Measurements from ENCODE around the gene PHLPP1. TPM values are rescaled to one million over a fixed set of nuclear protein-coding genes. Genes with fewer than 3 reads are reported as not detected.

Gene PHLPP1
- total RNA-seq, 2 donors from 2014 or later, result 8.1 to 11.6 TPM

DNA sequence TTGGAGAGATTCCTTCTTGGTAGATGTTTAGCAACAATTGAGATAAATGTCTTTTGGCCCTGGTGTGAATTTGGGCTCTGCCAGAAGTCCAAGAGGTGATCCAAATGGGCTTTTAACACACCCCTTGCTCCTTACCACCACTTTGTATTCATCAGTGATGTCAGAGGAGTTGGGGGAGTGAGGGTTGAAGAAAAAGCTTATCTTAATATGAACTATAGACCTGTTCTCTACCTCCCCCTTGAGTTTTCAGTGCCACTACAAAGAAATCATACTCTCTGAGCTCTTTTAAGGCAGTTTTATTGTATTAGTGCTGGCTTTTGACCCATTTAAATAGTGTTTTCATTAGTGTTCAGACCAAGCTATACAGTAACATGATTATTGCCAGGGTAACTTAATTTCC lies 229.1 kb downstream of the PHLPP1 start:
- H3K36me3 ChIP-seq, result peaks cover 6% of the 10 kb centered on the region
- H3K27ac ChIP-seq, result no peak overlapping the region
- no peaks in the 10 kb centered on the region for H3K9me3 ChIP-seq
- peaks cover 3 to 9% of the 10 kb centered on the region in 2 donors for H3K4me1 ChIP-seq (ENCODE audit: control insufficient read depth in 1 of 2, low read depth in 2 of 2)
- no peak overlapping the region for H3K4me3 ChIP-seq
- DNase-seq (ENCODE audit: low spot score), result no peak
- ATAC-seq (ENCODE audit: insufficient number of reproducible peaks, low FRiP score, low read depth), result no peak
- H3K27me3 ChIP-seq (replicated peaks; ENCODE audit: insufficient read depth), result no peaks in the 10 kb centered on the region
- TF ChIP-seq, protein P1, sequence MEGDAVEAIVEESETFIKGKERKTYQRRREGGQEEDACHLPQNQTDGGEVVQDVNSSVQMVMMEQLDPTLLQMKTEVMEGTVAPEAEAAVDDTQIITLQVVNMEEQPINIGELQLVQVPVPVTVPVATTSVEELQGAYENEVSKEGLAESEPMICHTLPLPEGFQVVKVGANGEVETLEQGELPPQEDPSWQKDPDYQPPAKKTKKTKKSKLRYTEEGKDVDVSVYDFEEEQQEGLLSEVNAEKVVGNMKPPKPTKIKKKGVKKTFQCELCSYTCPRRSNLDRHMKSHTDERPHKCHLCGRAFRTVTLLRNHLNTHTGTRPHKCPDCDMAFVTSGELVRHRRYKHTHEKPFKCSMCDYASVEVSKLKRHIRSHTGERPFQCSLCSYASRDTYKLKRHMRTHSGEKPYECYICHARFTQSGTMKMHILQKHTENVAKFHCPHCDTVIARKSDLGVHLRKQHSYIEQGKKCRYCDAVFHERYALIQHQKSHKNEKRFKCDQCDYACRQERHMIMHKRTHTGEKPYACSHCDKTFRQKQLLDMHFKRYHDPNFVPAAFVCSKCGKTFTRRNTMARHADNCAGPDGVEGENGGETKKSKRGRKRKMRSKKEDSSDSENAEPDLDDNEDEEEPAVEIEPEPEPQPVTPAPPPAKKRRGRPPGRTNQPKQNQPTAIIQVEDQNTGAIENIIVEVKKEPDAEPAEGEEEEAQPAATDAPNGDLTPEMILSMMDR (IDR thresholded peaks at IDR 0.05), result no peak

DNA sequence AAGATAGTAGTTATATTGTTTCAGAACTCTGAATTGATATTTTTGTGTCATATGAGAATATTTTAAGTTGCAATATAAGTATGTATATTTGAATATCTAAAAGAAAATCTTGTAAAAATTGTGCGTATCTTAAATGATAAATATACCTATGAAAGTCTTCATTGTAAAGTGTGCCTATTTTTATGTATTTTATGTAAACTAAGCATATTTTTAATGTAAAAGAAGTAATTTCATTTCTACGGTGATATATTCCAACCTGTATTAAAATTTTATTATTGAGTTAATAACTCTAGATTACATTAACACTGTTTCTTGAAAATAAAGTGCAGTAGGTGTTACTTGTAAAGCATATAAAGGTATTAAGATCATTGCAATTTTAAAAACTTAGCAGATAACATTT lies 233.4 kb downstream of the PHLPP1 start:
- H3K4me1 ChIP-seq (ENCODE audit: control insufficient read depth in 1 of 2, low read depth in 2 of 2), result peaks cover 0 to 11% of the 10 kb centered on the region in 2 donors
- H3K36me3 ChIP-seq, result peaks cover 6% of the 10 kb centered on the region
- H3K9me3 ChIP-seq, result no peaks in the 10 kb centered on the region
- DNase-seq (ENCODE audit: low spot score) (no peak), ATAC-seq (ENCODE audit: insufficient number of reproducible peaks, low FRiP score, low read depth) (no peak)
- TF ChIP-seq, protein P1 (IDR thresholded peaks at IDR 0.05), result no peak
- H3K27me3 ChIP-seq (replicated peaks; ENCODE audit: insufficient read depth), result no peaks in the 10 kb centered on the region
- no peak overlapping the region for H3K4me3 ChIP-seq
- H3K27ac ChIP-seq, result no peak overlapping the region

DNA sequence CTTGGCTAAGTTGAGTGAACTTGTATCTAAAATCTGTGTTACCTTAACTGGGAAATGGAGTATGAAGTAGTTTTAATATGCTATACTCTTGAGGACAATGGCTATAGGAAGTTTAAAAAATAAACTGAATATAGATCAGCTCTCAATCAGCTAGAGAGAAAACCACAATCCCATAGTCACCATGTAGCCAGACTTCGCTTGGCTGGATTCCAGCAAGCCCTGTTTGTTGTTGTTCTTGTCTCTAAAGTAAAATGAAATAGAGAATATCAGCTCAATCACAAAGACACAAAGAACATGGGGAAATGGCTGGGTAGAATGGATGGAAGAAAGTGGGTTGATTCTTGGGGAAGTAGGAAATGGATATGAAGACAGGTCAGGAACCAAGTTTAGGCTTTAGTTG lies 234.9 kb downstream of the PHLPP1 start:
- no peaks in the 10 kb centered on the region for H3K27me3 ChIP-seq (replicated peaks; ENCODE audit: insufficient read depth)
- H3K9me3 ChIP-seq, result no peaks in the 10 kb centered on the region
- ATAC-seq (ENCODE audit: insufficient number of reproducible peaks, low FRiP score, low read depth), result no peak
- TF ChIP-seq, protein P1 (IDR thresholded peaks at IDR 0.05), result no peak
- peaks cover 6% of the 10 kb centered on the region for H3K36me3 ChIP-seq
- peaks cover 0 to 11% of the 10 kb centered on the region in 2 donors for H3K4me1 ChIP-seq (ENCODE audit: control insufficient read depth in 1 of 2, low read depth in 2 of 2)
- H3K27ac ChIP-seq, result no peak overlapping the region
- no peak overlapping the region for H3K4me3 ChIP-seq
- DNase-seq (ENCODE audit: low spot score), result no peak

DNA sequence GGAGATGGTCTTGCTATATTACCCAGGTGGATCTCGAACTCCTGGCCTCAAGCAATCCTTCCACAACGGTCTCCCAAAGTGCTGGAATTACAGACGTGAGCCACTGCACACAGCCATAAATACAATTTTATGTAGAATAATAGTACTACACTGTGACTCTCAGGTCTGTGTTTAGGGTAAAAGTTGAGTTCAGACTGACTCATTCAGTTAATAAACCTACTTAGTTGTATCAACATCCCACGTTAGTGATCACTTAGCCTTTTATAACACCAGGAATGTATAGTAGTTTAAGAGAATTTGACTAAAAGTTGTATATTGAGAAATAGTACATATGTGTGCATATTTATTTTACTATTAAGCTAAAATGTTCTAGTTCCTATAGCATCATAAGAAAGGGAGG lies 237.5 kb downstream of the PHLPP1 start:
- Histone ChIP-seq H3K27ac (no peak overlapping the region), H3K4me3 (no peak overlapping the region), H3K4me1 (ENCODE audit: control insufficient read depth in 1 of 2, low read depth in 2 of 2) (peaks cover 0 to 11% of the 10 kb centered on the region in 2 donors), H3K9me3 (no peaks in the 10 kb centered on the region), H3K27me3 (replicated peaks; ENCODE audit: insufficient read depth) (no peaks in the 10 kb centered on the region), H3K36me3 (no peaks in the 10 kb centered on the region)
- DNase-seq (ENCODE audit: low spot score), result no peak
- no peak for ATAC-seq (ENCODE audit: insufficient number of reproducible peaks, low FRiP score, low read depth)
- TF ChIP-seq, protein P1 (IDR thresholded peaks at IDR 0.05), result no peak

DNA sequence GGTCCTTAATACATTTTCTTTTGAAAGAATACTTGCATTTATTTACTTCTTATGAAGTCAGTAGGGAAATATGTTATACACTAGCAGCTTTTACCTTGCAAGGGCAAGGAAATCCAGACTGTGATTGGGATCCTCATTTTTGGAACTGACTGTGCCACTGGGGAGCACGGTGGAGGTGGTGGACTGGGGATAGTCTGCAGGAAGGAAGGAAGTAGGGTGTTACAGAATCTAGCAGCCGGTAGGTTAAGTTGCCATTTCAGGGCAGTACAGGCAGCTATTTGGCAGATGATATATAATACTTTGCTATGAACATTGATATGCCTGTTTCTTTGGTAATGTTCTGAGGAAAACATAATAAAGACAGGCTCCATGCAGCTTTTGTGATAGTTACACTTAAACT lies 238.3 kb downstream of the PHLPP1 start:
- TF ChIP-seq, protein P1 (IDR thresholded peaks at IDR 0.05), result no peak
- H3K4me3 ChIP-seq, result no peak overlapping the region
- peaks cover 0 to 11% of the 10 kb centered on the region in 2 donors for H3K4me1 ChIP-seq (ENCODE audit: control insufficient read depth in 1 of 2, low read depth in 2 of 2)
- no peak for ATAC-seq (ENCODE audit: insufficient number of reproducible peaks, low FRiP score, low read depth)
- DNase-seq (ENCODE audit: low spot score), result no peak
- H3K36me3 ChIP-seq, result no peaks in the 10 kb centered on the region
- no peaks in the 10 kb centered on the region for H3K9me3 ChIP-seq
- no peak overlapping the region for H3K27ac ChIP-seq
- no peaks in the 10 kb centered on the region for H3K27me3 ChIP-seq (replicated peaks; ENCODE audit: insufficient read depth)

Data from thoracic aorta (tissue), 2 donors.